CD4-positive, alpha-beta T cell treated with Interleukin-6 at 100 ng/mL for 8 hours (primary cell): ENCODE data around the gene TMEM121B.
A peak's percentile ranks its signal among the peaks of the same experiment; 100 is the strongest.

ENCODE experiments used
- DNase-seq: peaks from one replicate; pipeline ENCODE4 v3.0.0-alpha.2; 2020; ENCODE audit warnings: mixed read lengths, low spot score

TMEM121B gene

DNA sequence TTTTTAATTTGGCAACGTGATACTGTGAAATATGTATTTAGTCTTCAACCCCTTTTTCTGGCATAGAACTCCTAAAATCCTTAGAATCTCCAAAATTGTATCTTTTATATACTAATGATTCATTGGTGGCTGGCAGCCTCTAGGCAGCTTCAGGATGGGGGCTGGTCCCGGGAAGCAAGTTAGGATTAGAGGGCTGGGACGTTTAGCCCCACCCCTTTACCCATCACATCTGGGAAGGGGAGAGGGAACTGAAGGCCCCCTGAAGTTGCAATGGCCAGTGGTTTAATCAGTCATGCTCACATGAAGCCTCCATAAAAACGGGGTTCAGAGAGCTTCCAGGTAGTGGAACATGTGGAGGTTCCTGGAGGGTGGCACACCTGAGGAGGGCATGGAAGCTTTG, 29.3 kb downstream of the TMEM121B start:
- no peak for DNase-seq

DNA sequence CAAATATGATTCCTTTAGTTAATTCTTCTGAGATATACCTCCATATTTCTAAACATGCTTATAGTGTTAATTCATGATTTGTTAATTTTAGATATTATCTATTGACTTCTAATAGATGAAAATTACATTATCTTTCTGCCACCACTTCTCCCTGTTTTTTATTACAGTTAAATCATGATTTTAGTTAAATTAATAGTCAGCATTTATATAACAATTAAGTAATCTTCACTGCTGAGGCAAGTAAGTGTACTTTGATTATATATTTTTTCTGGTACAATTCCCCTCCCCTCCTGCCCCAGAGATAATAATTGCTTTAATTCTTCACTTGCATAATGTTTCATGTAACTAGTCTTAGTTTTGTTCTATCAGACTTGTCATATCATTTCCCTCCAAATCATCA, 30.6 kb downstream of the TMEM121B start:
- DNase-seq = no peak

DNA sequence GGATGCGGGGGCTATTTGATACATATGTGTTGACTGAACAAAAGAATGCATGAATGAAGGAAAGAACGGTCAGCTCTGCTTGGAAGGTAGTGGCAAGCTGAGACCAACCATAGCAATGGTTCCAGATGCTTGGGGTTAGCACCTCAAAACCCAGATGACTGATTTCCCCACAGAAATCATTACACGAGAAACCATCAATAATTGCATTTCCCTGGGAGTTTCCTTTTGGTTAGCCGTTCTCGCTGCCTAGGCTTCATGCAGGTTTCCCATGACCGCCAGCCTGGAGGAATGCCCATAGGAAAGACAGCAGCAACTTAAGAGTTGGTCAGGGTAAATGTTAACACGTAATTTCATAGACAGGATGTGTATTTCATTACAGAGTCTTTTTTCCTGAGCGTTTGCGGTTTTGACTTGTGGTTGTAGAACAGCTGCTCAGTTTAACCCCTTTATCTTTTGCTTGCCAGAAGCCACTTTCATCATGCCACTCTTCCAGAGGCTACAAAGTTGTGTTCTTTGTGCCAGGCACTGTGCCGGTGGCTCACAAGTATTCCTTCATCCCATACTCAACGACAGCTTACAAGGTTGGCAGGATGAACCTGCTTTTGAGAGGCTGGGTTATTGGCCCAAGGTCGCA, 33.5 kb downstream of the TMEM121B start:
- peak; percentile 72 for DNase-seq

DNA sequence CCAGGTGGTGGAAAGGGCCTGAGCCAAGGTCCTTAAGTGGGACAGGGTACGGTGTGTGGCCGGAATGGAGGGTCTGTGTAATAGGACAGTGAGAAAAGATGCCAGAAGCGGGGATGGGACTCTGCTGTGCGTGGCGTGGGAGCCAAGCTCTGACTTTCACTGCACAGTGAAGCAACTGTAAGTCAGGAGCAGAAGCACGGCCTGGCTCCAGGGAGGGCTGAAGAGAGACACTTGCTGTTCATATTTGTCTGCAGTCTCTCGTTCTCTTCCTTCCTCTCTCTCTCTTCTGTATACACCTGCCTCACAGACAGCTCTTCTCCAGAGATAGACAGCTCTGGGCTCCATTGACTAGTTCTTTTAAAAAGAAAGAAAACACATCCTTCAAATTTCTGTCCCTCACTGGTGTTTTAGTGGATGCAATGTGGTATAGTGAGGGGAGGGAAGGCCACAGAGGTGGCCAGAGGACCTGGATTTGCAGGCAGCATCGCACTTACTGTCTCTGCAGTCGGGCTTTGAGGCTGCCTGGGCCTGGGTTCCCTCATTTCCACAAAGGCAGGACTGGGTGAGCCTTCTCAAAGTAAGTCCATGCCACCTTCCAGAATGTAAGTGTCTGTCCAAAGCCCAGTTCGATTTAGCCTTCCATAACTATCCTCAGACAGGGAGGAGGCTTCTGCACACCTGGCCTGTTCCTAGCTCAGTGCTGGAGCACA, 34.2 kb downstream of the TMEM121B start:
- DNase-seq = no peak

DNA sequence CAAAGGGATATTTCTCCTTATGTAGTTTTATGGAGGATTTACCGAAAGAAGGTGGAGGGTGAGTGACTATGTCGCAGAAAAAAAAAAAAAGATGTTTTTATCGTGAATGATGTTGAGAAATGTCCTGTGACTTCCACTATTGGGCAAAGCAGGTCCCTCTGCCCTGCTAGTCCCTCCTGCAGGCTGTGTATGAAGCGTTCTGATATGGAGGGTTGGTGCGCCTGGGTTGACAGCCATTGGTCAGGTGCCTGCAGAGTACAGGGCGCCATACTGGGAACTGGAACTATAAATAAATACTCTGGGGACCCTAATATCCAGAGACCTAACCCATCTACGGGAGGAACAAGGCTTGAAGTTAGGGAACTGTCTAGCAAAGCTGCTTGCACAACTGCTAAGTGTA, 34.9 kb downstream of the TMEM121B start:
- no peak for DNase-seq

DNA sequence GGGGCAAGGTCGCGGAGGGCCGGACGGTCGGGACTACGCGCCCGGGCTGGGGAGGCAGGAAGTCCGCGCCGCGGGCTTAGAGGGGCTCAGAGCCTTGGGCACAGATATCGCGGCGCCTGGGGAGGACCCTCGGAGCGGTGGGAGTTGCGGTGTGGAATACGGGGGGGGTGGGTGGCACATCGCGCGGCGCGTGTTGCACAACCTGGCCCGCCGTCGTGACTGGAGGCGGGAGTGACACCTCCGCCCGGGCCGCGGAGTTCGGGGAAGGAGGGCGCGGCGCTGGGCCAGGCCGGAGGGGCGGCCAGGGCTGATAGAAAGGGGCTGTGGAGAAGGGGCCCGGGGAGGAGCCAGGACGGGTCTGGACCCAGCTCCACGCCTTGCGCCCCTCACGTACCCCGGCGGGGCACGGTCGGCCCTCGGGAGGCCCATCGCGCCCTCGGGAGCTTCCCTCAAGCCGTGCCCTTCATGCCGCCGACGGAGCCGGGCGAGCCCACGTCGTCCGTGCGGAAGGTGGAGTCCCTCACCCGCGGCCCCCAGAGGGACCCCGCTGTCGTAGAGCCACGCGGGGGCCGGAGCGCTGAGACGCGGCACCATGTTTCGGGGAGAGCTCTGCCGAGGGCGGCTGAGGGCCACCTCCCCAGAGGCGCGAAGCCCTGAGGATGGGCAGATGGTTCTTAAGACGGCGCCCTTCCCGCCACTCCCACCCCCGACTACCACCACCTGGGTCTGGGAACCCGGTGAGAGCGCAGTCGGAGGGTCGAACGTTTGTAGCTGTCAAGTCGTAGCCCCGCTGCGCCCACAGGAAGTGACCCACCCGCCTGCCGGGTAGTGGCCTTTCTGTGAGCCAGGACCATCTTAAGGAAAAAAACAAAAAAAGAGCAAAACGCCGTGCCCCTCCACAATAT, 35.6 kb downstream of the TMEM121B start:
- no peak for DNase-seq

DNA sequence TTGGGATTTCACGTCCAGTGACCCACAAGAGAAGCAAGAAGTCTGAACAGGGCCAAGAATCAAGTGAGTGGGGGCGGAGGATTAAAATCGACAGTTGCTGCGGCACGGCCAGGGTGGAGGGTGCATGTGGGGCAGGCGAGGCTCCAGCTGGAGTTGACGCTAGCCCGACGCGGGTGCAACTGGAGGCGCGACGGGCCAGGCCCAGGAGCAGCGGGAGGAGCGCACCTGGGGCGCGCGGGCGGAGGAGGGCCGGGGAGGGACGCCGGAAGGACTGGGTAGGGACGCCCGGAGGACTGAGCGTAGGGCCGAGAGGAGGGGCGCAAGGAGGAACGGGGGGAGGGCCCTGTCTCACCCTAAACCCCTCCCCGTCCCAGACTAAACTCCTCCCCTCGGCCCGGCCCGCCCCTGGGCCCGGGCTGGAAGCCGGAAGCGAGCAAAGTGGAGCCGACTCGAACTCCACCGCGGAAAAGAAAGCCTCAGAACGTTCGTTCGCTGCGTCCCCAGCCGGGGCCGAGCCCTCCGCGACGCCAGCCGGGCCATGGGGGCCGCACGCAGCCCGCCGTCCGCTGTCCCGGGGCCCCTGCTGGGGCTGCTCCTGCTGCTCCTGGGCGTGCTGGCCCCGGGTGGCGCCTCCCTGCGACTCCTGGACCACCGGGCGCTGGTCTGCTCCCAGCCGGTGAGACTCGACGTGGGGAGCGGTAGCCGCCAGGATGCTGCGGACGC, 36.4 kb downstream of the TMEM121B start, which contains the start of gene IL17RA:
Gene IL17RA (plus strand): TSS at position 447 of the 723 bp plus-strand sequence. CDS start 92 bp downstream, at position 539.
- peak; percentile 94 for DNase-seq

DNA sequence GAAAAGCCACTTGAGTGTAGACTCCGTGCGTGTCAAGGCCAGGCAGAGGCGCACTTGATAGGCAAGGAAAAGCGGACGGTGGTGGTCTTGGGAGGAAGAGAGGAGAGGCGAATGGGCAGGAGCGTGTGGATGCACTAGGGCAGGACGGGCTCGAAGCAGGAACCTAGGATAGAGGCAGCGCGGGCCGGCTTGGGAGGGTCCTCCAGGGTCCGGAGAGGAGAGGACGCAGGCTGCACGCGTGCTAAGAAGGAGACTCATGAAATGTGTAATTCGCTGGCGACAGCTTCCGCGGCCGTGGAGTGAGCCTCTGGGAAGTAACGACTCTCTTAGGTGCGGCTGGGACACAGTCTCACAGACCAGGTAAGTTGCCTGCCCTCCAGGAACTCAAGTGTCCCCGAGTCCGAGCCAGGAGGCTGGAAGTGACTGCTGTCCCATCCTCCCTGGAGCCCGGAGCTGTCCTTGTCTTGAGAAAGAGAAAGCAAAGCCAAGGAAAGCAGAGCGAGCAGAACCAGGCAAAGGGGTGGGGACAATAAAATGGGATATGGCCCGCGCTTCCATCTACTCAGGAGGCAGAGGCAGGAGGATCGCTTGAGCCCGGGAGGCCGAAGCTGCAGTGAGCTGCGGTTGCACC, 37.2 kb downstream of the TMEM121B start:
- DNase-seq = no peak

DNA sequence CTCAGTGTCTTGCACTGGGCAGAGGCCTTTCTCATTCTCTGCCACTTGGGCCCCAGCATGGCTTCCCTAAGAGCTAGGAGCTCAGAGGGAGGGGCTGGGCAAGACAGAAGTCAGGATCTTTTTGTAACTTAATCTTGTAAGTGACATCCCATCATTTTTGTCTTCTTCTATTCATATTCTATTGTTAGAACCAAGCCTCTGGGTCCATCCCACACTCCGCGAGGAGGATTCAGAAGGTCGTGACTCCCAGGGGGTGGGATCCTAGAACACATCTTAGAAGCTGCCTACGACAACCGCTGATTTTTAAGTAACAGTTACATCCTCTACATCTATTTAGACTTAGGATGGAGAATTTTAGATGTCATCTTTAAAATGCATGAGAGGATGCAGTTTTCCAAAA, 37.9 kb downstream of the TMEM121B start:
- DNase-seq = no peak

DNA sequence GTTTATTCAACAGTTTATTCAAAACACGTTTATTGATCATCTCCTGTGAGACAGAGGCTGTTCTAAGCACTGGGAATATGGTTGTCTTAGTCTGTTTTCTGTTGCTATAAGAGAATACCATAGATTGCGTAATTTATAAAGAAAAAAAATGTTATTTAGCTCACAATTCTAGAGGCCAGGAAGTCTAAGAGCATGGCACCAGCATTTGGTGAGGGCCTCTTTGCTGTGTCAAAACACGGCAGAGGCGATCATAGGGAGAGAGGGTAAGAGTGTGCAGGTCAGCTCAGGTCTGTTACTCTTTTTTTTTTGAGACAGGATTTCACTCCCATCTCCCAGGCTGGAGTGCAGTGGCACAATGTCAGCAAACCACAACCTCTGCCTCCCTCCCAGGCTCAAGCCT, 41.6 kb downstream of the TMEM121B start:
- DNase-seq = no peak

DNA sequence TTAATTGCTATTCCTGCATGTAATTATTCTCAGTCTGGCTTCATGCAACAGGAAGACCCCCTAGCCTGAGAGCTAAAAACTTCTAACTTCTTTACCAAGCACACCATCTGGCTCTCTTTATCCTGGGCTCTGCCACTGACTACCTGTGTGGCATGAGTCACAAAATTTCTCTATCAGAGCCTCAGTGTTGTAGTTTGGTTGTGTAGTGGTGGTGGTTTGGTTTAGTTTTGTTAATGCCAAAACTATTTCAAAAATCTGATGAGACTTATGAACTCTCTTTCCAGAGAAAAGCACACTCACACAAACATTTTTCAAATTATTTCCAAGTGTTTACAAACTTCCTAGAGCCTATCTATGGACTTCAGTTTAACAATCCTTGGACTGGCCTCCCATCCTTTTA, 43.9 kb downstream of the TMEM121B start:
- no peak for DNase-seq

DNA sequence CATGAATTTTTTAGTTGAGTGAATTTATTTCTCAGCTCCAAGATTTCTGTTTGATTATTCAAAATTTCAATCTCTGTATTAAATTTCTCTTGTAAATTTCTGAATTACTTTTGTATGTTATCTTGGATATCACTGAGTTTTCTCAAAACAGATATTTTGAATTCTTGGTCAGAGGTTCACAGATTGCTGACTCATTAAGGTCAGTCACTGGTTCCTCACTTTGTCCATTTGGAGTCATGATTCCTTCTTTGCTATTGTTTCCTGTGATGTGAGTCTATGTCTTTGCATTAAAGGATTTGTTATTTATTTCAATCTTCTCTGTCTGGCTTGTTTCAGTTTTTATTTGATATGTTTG, 46.5 kb downstream of the TMEM121B start:
- no peak for DNase-seq

DNA sequence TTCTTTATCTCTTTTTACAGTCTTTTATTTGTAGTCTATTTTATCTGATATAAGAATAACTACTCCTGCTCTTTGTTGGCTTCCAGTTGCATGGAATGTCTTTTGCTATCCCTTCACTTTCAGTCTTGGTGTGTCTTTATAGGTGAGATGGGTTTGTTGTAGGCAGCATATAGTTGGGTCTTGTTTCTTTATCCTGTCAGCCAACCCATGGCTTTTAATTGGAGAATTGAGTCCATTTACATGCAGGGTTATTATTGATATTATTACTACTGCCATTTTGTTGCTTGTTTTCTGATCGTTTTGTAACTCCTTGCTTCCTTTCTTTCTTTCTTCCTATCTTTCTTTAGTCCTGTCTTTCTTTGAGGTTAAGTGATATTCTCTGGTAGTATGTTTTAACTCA, 48.3 kb downstream of the TMEM121B start:
- no peak for DNase-seq
